ENCODE data around the gene CDHR1. TPM values are rescaled to one million over a fixed set of nuclear protein-coding genes. Genes with fewer than 3 reads are reported as not detected.
"Not testable (repeated sequence)": the region's sequence is repeated elsewhere in the genome, so short reads cannot be mapped to it uniquely, and the experiment has no call there.

CDHR1 gene
- total and polyA plus RNA-seq, 8 donors = 0.06 to 77.6 (median 3.5) TPM; not detected in 4

GRCh38 chr10:84176836-84177474 is 17.4 kb upstream of the CDHR1 start:
- Histone ChIP-seq H3K4me3 (no peak overlapping the region), H3K4me1 (no peaks in the 10 kb centered on the region), H3K9me3 (no peaks in the 10 kb centered on the region), H3K36me3 (no peaks in the 10 kb centered on the region), H3K27me3 (no peaks in the 10 kb centered on the region), H3K27ac (peak overlapping the region in 1 of 5 donors; percentile 11)
- TF ChIP-seq EP300 (IDR thresholded peaks at IDR 0.05) (no peak), POLR2A (IDR thresholded peaks at IDR 0.05) (no peak), CTCF (IDR thresholded peaks at IDR 0.05) (no peak), POLR2AphosphoS5 (IDR thresholded peaks at IDR 0.05) (no peak)
- WGBS, 5 donors = 80 to 87% (median 84%) methylated on average over 1 to 4 of the region's 4 CpGs
- DNase-seq = no peak
- intact Hi-C loops (cut with DNase I; ENCODE audit: low total_unique reads) = no loop called here

GRCh38 chr10:84177541-84178141 is 16.7 kb upstream of the CDHR1 start:
- H3K27ac ChIP-seq = no peak overlapping the region
- H3K4me3 ChIP-seq = no peak overlapping the region
- TF ChIP-seq POLR2A (IDR thresholded peaks at IDR 0.05) (no peak), CTCF (IDR thresholded peaks at IDR 0.05) (no peak), EP300 (IDR thresholded peaks at IDR 0.05) (no peak), POLR2AphosphoS5 (IDR thresholded peaks at IDR 0.05) (no peak)
- WGBS, 5 donors = 59 to 73% (median 71%) methylated on average over 8 of the region's 8 CpGs
- H3K9me3 ChIP-seq = no peaks in the 10 kb centered on the region
- no peaks in the 10 kb centered on the region for H3K4me1 ChIP-seq
- DNase-seq = peak in 1 of 2 donors; percentile 64
- intact Hi-C loops (cut with DNase I; ENCODE audit: low total_unique reads) = no loop called here
- H3K36me3 ChIP-seq = no peaks in the 10 kb centered on the region
- H3K27me3 ChIP-seq = no peaks in the 10 kb centered on the region

- Histone ChIP-seq H3K9me3 (no peaks in the 10 kb centered on the region), H3K36me3 (no peaks in the 10 kb centered on the region), H3K27me3 (no peaks in the 10 kb centered on the region), H3K4me3 (no peak overlapping the region), H3K27ac (no peak overlapping the region), H3K4me1 (no peaks in the 10 kb centered on the region)
- WGBS, 5 donors = 91 to 97% (median 94%) methylated on average over 3 of the region's 3 CpGs
- DNase-seq = no peak
- TF ChIP-seq CTCF (IDR thresholded peaks at IDR 0.05) (no peak), POLR2AphosphoS5 (IDR thresholded peaks at IDR 0.05) (no peak), POLR2A (IDR thresholded peaks at IDR 0.05) (no peak), EP300 (IDR thresholded peaks at IDR 0.05) (no peak)
- intact Hi-C loops (cut with DNase I; ENCODE audit: low total_unique reads) = no loop called here
These were observed 16.2 kb upstream of the CDHR1 start for GRCh38 chr10:84178160-84178609.

- Histone ChIP-seq H3K27me3 (peaks cover 0 to under 1% (median 0%) of the 10 kb centered on the region in 3 donors), H3K27ac (no peak overlapping the region), H3K9me3 (no peaks in the 10 kb centered on the region), H3K4me1 (no peaks in the 10 kb centered on the region), H3K4me3 (no peak overlapping the region), H3K36me3 (no peaks in the 10 kb centered on the region)
- DNase-seq = peak in 1 of 2 donors; percentile 58
- 60 to 66% (median 63%) methylated on average over 10 to 12 of the region's 12 CpGs for WGBS, 5 donors
- TF ChIP-seq POLR2AphosphoS5 (IDR thresholded peaks at IDR 0.05) = no peak
- TF ChIP-seq EP300 (IDR thresholded peaks at IDR 0.05) = no peak
- no peak for TF ChIP-seq POLR2A (IDR thresholded peaks at IDR 0.05)
- TF ChIP-seq CTCF (IDR thresholded peaks at IDR 0.05) = no peak
- intact Hi-C loops (cut with DNase I; ENCODE audit: low total_unique reads) = no loop called here
These were observed 15.2 kb upstream of the CDHR1 start for GRCh38 chr10:84179059-84179710.

GRCh38 chr10:84180386-84180785 is 14.0 kb upstream of the CDHR1 start:
- intact Hi-C loops (cut with DNase I; ENCODE audit: low total_unique reads); H3K36me3 ChIP-seq; H3K4me1 ChIP-seq; H3K27ac ChIP-seq; H3K4me3 ChIP-seq; H3K9me3 ChIP-seq; DNase-seq: not testable (repeated sequence)
- H3K27me3 ChIP-seq = peaks cover 0 to 12% (median 2%) of the 10 kb centered on the region in 3 donors
- WGBS, 5 donors = 86 to 97% (median 90%) methylated on average over 14 to 20 of the region's 22 CpGs

Measured in stomach (tissue), 9 donors.